Measurements from ENCODE around the gene COMT. TPM values are rescaled to one million over a fixed set of nuclear protein-coding genes. Genes with fewer than 3 reads are reported as not detected.
A peak's percentile ranks its signal among the peaks of the same experiment; 100 is the strongest.

COMT gene
- total and polyA plus RNA-seq, 2 of the 4 experiments (the other 2 are of a cell fraction) = 202 to 347 TPM

DNA sequence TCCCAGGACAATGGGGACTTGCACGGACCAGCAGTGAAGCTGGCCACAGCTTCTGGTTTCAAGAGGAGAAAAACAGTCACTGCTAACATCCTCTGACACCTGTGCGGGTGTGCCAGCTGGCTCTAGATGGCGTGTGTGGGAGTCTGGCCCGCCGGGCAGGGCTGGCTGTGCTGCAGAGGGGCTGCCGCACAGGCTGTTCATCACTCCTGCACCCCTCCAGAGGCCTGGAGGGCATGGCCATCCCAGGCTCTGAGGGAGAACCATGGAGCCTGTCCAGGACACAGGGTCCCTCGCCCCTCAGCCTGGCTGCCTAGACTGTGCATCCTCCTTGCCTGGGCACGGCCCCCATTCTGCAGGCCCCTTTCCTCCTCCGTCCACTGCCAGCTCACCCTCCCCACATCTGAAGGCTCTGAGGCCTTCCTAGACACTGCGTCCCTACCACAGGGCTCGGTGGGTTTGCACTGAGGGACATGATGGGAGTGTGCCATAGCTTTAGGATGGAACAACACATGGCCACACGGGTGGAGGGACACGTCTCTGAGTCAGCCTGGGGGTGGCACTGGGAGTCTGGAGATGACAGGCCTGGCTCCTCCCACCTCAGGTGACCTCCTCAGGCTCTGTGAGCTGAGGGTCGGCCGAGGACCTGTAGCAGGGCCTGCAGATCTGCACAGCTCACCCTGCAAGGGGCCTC lies 44.8 kb upstream of the COMT start:
- no peak overlapping the region for H2AFZ ChIP-seq (replicated peaks; ENCODE audit: low read length, poor library complexity)
- peaks cover 0 to 12% of the 10 kb centered on the region in 2 experiments; a peak in 1 of 4 replicates for H3K79me1 ChIP-seq (ENCODE audit: low read depth in 1 of 2, low read length in 2 of 2)
- intact Hi-C loops (cut with micrococcal nuclease) (no loop called here), in situ Hi-C loops (cut with MboI; ENCODE audit: low sequenced_read_pairs) (no loop called here), dilution Hi-C loops (cut with HindIII; ENCODE audit: low sequenced_read_pairs, unreplicated experiment) (no loop called here)
- no peaks in the 10 kb centered on the region for H3K27me3 ChIP-seq (ENCODE audit: control insufficient read depth, insufficient read depth, low read length)
- POLR2A ChIA-PET (ENCODE audit: unreplicated experiment) = no interaction called here
- no peak overlapping the region for H2AK9ac ChIP-seq (replicated peaks; ENCODE audit: low read depth, low read length, poor library complexity)
- H3K4me2 ChIP-seq (ENCODE audit: low read depth, low read length) = no peak overlapping the region
- ATAC-seq (ENCODE audit: low read depth) = no peak
- H3K4me3 ChIP-seq (ENCODE audit: insufficient read depth, low read depth, low read length) = no peak overlapping the region
- no peaks in the 10 kb centered on the region for H3K9me3 ChIP-seq (ENCODE audit: control insufficient read depth, insufficient read depth, low read length)
- H2BK5ac ChIP-seq (ENCODE audit: low read depth, low read length, poor library complexity, severe bottlenecking) = no peak overlapping the region
- H2BK20ac ChIP-seq (ENCODE audit: low read depth, low read length) = no peak overlapping the region
- CTCF ChIA-PET = no interaction called here
- no peak overlapping the region; the same call in 1 of the 2 replicates for H4K91ac ChIP-seq (ENCODE audit: insufficient read depth, low read depth, low read length)
- no peak overlapping the region for H3K14ac ChIP-seq (replicated peaks; ENCODE audit: low read depth, low read length)
- no peak overlapping the region for H3K56ac ChIP-seq (ENCODE audit: extremely low read depth, insufficient read depth, low read length)
- 0 out of 2 replicates have a peak overlapping the region, but pooled peaks have one; percentile 30 for H2AK5ac ChIP-seq (ENCODE audit: low read depth, low read length)
- H3K4me1 ChIP-seq (ENCODE audit: control insufficient read depth, insufficient read depth, low read length) = peaks cover 14% of the 10 kb centered on the region
- no peak overlapping the region for H4K5ac ChIP-seq (ENCODE audit: low read depth, low read length)
- H4K8ac ChIP-seq (ENCODE audit: low read depth in 2 of 2, low read length in 2 of 2) = no peak overlapping the region
- H2BK15ac ChIP-seq (ENCODE audit: low read depth, low read length) = no peak overlapping the region
- no peak overlapping the region for H3K27ac ChIP-seq (ENCODE audit: insufficient read depth, low read length)
- H3K9ac ChIP-seq (ENCODE audit: low read depth, low read length) = no peak overlapping the region
- H3K18ac ChIP-seq (ENCODE audit: low read depth, low read length) = no peak overlapping the region
- no peak overlapping the region for H2BK120ac ChIP-seq (ENCODE audit: low read depth, low read length)
- H3K9me1 ChIP-seq (ENCODE audit: insufficient read depth, low read length) = peaks cover 7% of the 10 kb centered on the region; the same call in 1 of the 2 replicates
- no peak overlapping the region for H3K4ac ChIP-seq (ENCODE audit: low read depth, low read length)
- WGBS, 2 experiments (ENCODE audit: extremely low coverage in 2 of 2, insufficient read length in 1 of 2) = 88% methylated on average over 8 of the region's 15 CpGs; no CpG with 5 or more reads in 1 of the 2 experiments
- no peaks in the 10 kb centered on the region; the same call in 1 of the 2 replicates for H4K20me1 ChIP-seq (ENCODE audit: insufficient read depth, low read length)
- H3K23ac ChIP-seq (ENCODE audit: low read depth, low read length) = no peak overlapping the region
- no peak for DNase-seq
- TF ChIP-seq USF2 (IDR thresholded peaks at IDR 0.05; ENCODE audit: low read depth, low read length) = no peak
- TF ChIP-seq FOS (IDR thresholded peaks at IDR 0.05; ENCODE audit: low read depth, low read length) = no peak
- no peak for TF ChIP-seq POLR2A (IDR thresholded peaks at IDR 0.05; ENCODE audit: low read depth, low read length)
- no peak for TF ChIP-seq CHD1 (IDR thresholded peaks at IDR 0.05; ENCODE audit: low read depth, low read length)
- TF ChIP-seq NFE2L2 (IDR thresholded peaks at IDR 0.05; ENCODE audit: low read depth, low read length) = no peak
- no peak for TF ChIP-seq SMC3 (IDR thresholded peaks at IDR 0.05; ENCODE audit: low read depth, low read length)
- no peak for TF ChIP-seq RCOR1 (IDR thresholded peaks at IDR 0.05; ENCODE audit: insufficient replicate concordance, low read length)
- TF ChIP-seq MAFK (IDR thresholded peaks at IDR 0.05; ENCODE audit: low read depth, low read length) = no peak
- no peak for TF ChIP-seq RFX5 (IDR thresholded peaks at IDR 0.05; ENCODE audit: low read depth, low read length)
- TF ChIP-seq MXI1 (IDR thresholded peaks at IDR 0.05; ENCODE audit: borderline replicate concordance, low read depth, low read length) = no peak
- TF ChIP-seq CEBPB (IDR thresholded peaks at IDR 0.05; ENCODE audit: low read depth, low read length) = no peak
- TF ChIP-seq BHLHE40 (IDR thresholded peaks at IDR 0.05; ENCODE audit: low read depth, low read length) = no peak
- no peak for TF ChIP-seq MAZ (IDR thresholded peaks at IDR 0.05; ENCODE audit: borderline replicate concordance, low read depth, low read length)
- TF ChIP-seq ELK1 (IDR thresholded peaks at IDR 0.05; ENCODE audit: borderline replicate concordance, low read depth, low read length) = no peak
- no peak for TF ChIP-seq CTCF (conservative IDR thresholded peaks at IDR 0.05; ENCODE audit: low read depth, low read length)
- TF ChIP-seq RAD21 (IDR thresholded peaks at IDR 0.05; ENCODE audit: low read length) = no peak
- BruUV-seq (replicated peaks) = no TSS peak
- peaks cover 20% of the 10 kb centered on the region for H3K36me3 ChIP-seq (ENCODE audit: control insufficient read depth, insufficient read depth, low read length)
